Kidney epithelial cell (primary cell): ENCODE results near the gene ABCF2. TPM values are rescaled to one million over a fixed set of nuclear protein-coding genes. Genes with fewer than 3 reads are reported as not detected.

Experiments used
- DNase-seq: peaks from one replicate; pipeline ENCODE4 v3.0.0-alpha.2; 2010; ENCODE audit warnings: low read depth
- H3K27me3 ChIP-seq: 2 replicates; pipeline ENCODE4 v1.6.0; 2011; ENCODE audit warnings: low read length; ENCODE audit not compliant: control insufficient read depth, insufficient read depth
- H3K36me3 ChIP-seq: 2 replicates; pipeline ENCODE4 v1.5.1; 2011; ENCODE audit warnings: low read length; ENCODE audit not compliant: control insufficient read depth, insufficient read depth
- H3K4me3 ChIP-seq: 2 replicates; pipeline ENCODE4 v1.5.1; 2011; ENCODE audit warnings: low read depth, mild to moderate bottlenecking, control low read depth, low read length
- CTCF ChIP-seq: IDR thresholded peaks from 2 replicates; pipeline ENCODE4 v1.5.1; 2011; ENCODE audit warnings: mild to moderate bottlenecking, moderate library complexity, low read length, control low read depth, inconsistent platforms; ENCODE audit not compliant: insufficient read depth, poor library complexity, severe bottlenecking
- total RNA-seq: library from RNA; depleted of rRNA; stranded (reverse); fragments of >200 nt; gene quantifications from 2 replicates; pipeline ENCODE4 v1.2.3, GENCODE V29; 2015

Gene ABCF2
- total RNA-seq, 1 donor from 2014 or later, result 75.4 TPM

- Histone ChIP-seq H3K4me3 (no peak overlapping the region), H3K36me3 (no peaks in the 10 kb centered on the region), H3K27me3 (peaks cover 72% of the 10 kb centered on the region)
- no peak for DNase-seq
- TF ChIP-seq CTCF, result no peak
Observed at GRCh38 chr7:151175047-151175792, 51.8 kb downstream of the ABCF2 start.

DNA sequence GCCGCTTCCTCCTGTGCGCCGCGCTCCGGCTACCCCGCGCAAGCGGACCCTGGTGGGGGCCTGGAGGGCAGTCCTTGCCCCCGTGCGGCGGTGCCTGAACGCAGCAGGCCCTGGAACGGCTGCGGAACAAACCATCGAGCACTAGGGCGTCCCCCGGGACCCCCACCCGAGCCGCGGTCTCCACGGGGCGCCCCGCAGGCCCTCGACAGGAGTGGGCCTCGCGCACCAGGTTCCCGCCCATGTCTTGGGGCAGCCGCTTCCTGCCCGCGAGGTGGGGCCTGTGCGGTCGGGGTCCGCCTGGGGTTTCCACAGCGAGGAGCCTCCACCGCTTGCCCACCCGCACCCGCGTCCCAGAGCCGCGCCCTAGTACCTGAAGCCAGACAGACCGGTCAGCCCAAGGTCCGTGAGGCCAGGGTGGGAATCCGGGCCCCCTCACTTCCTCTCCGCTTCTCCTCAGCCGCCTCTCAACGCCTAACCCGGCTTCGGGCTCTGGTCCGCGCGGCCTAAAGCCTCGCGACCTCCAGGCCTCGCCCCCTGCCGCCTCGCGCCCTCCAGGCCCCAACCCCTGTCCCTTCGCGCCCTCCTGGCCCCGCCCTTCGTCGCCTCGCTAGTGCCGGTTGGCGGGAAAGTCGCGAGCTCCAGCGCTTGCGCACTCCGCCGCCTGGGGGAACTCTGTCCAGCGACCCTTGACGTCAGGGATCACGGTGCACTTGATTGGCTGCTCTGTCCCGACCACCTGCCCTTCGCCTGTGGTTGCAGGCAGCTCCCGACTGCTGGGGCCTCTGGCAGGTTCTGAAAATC lies 52.6 kb downstream of the ABCF2 start:
- DNase-seq, result no peak
- no peak for TF ChIP-seq CTCF
- Histone ChIP-seq H3K27me3 (peaks cover 70% of the 10 kb centered on the region), H3K4me3 (no peak overlapping the region), H3K36me3 (no peaks in the 10 kb centered on the region)

- TF ChIP-seq CTCF, result no peak
- H3K27me3 ChIP-seq, result peaks cover 70% of the 10 kb centered on the region
- H3K36me3 ChIP-seq, result no peaks in the 10 kb centered on the region
- no peak overlapping the region for H3K4me3 ChIP-seq
- DNase-seq, result no peak
Observed at GRCh38 chr7:151173386-151174245, 53.4 kb downstream of the ABCF2 start.

DNA sequence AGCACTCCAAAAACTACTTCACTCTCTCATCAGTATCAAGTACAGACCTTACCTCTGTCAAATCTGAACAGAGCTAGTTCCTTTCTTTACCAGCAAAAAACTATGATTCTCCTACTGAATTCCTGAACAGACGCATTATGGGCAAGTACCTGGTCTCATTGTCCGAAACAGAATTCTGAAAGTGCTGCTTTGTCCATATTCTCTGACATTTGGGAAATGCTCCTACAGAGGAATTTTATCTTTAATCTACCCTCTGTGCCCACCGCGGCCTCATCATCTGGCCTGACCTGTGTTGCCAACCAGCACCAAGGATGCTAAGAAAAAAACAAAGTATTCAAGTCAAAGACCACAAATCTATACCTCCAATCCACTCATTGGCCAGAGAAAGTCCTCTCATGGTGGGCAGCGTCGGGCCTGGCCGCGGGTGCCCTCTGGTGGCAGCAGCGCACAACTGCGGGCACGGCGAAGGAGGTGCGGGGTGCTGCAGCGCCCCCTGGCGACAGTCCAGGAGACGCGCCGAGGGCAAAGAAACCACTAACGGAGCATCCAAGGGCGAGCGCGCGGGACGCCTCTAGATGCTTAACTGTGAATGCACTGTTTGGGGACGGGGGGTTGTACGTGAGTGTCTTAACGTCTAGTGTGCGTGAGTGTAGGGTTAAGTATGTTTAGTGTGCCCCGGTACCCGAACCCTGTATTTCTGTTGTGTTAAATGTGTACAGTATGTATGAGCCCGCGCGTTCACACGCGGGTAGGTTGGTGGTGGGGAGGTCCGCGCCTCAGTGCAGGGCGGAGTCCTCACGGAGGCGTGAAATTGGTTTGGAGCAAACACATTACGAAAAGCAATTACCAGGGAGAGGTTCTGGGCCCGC lies 54.5 kb downstream of the ABCF2 start:
- no peak for DNase-seq
- Histone ChIP-seq H3K36me3 (no peaks in the 10 kb centered on the region), H3K27me3 (peaks cover 74% of the 10 kb centered on the region), H3K4me3 (no peak overlapping the region)
- peak; percentile 100 for TF ChIP-seq CTCF

- no peak overlapping the region for H3K4me3 ChIP-seq
- no peaks in the 10 kb centered on the region for H3K36me3 ChIP-seq
- H3K27me3 ChIP-seq, result peaks cover 66% of the 10 kb centered on the region
- no peak for TF ChIP-seq CTCF
- no peak for DNase-seq
Observed at GRCh38 chr7:151168787-151169162, 58.2 kb downstream of the ABCF2 start.
